GM10266 (cell line): ENCODE measurements around the gene ECPAS.
A peak's percentile ranks its signal among the peaks of the same experiment; 100 is the strongest.
"Not testable (repeated sequence)": the region's sequence is repeated elsewhere in the genome, so short reads cannot be mapped to it uniquely, and the experiment has no call there.

Source experiments
- DNase-seq: peaks from one replicate; pipeline ENCODE4 v3.0.0; 2012; ENCODE audit errors: extremely low spot score
- CTCF ChIP-seq: IDR thresholded peaks from 2 replicates; pipeline ENCODE4 v1.5.1; 2012; ENCODE audit warnings: mild to moderate bottlenecking, low read depth; ENCODE audit not compliant: control insufficient read depth, insufficient read depth; ENCODE audit errors: missing control alignments

Gene ECPAS

DNA sequence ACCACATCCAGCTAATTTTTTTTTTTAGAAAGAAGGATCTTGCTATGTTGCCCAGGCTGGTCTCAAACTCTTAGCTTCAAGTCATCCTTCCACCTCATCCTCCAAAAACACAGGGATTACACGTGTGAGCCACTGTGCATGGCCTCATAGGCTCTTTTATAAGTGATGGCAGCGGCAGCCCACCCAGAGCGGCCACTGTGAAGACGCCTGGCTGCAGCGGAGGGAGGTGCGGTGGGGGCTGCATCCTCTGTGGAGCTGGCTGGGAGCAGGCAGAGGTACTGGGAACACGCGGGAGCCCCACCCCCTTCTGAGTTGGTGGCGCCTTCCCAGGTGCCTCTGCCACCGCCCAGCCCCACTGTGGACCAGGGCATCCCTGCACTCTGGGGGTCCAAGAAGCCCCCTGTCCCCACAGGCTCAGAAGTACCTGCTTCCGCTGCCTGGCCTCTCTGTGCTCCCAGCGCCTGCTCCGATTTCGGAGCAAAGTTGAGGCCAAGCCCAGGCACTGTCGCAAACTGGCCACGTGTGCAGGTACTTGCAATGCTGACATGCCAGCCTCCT, 16.9 kb upstream of the ECPAS start:
- no peak for DNase-seq

DNA sequence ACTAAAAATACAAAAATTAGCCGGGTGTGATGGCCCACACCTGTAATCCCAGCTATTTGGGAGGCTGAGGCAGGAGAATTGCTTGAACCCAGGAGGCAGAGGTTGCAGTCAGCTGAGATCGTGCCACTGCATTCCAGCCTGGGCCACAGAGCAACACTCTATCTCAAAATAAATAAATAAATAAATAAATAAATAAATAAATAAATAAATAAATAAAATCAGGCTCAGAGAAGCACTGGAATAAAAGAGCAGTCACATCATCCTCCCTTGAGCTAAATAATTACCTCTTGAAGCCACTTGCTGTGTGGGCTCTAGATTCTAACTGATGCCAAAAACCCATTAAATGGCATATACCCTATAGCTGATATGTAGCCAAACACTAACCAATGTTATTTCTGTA, 13.0 kb upstream of the ECPAS start:
- not testable (repeated sequence) for DNase-seq

More for the DNA sequence above, 16.9 kb upstream of the ECPAS start:
- no peak for TF ChIP-seq CTCF

DNA sequence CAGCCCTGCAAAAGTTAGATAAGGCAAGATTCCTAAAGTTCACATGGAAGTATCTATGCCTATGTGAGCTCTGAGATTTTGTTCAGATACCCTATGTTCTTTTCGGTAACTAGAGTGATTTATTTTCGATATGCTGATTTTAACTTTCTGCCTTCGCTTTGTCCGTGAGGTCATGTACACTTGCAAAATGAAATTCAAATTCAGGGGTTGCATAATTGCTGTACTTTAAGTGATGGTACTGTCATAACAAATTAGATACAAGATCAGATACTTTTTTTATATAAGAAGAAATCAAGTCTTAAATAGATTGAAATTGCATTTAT, 350 bp upstream of the ECPAS start:
- no peak for TF ChIP-seq CTCF
- DNase-seq: no peak

- peak; percentile 84 for DNase-seq
- no peak for TF ChIP-seq CTCF
Observed at GRCh38 chr9:111483439-111483857, 735 bp downstream of the ECPAS start.

GRCh38 chr9:111482694-111483438, 1.3 kb downstream of the ECPAS start:
- peak; percentile 86 for DNase-seq
- no peak for TF ChIP-seq CTCF

DNA sequence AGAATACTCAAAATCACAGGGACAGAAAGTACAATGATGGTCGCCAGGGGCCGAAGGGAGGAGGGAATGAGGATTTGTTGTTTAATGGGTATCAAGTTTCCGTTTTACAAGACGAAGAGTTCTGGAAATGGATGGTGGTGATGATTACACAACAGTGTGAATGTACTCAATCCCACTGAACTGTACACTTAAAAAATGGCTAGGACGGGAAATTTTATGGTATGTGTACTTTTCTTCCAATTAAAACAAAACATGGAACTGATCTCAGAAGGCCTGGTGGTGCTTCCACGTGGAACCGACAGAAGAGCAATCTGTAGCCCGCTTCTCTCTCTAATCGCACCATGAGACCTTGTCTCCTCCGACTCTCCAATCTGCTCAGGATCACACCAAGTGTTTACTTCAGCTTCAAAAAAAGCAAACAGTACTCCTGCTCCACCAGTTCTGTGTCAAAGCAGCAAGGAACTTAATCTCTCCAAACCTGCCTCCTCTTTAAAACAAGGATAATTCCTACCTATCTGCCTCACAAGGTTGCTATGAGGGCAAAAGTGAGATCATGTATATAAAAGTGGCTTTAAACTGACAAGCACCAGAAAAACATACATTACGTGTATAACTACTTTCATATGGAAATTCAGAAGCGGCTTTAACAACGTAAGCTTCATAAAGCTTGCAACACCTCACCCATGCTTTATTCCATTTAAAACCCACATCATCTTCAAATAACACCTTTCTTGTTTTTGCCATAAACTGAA, 2.1 kb downstream of the ECPAS start:
- TF ChIP-seq CTCF: no peak
- no peak for DNase-seq

DNA sequence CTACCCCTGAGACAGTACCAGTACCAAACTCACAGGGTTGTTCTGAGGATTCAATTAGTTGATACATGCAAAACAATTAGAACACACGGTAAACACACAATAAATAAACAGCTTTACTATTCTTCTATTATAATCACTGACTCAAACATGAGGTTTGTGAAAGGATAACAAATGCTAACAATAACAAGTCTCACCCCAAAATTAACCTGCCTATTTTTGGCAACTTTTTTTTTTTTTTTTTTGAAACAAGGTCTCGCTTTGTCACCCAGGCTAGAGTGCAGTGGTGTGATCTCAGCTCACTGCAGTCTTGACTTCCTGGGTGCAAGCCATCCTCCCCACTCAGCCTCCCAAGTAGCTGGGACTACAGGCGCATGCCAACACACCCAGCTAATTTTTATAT, 6.5 kb downstream of the ECPAS start:
- TF ChIP-seq CTCF: no peak
- DNase-seq: no peak

DNA sequence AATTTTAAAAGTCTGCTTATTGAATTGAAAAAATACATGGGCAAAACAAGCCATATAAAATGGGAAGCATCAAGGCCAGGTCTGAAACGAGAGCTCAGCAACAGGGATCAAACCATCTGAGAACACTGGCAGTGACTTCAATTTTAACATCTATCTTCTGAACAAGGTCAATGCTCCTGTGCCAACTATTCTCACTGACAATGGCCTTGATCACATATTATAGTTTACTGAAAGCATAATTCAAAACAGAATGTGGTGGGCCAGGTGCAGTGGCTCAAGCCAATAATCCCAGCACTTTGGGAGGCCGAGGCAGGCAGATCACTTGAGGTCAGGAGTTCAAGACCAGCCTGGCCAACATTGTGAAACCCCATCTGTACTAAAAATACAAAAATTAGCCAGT, 9.0 kb downstream of the ECPAS start:
- no peak for DNase-seq
- TF ChIP-seq CTCF: no peak
